GM19455 (cell line): ENCODE measurements around the gene KIAA1614.
"Not testable (repeated sequence)": the region's sequence is repeated elsewhere in the genome, so short reads cannot be mapped to it uniquely, and the experiment has no call there.

Experiments used
- ATAC-seq: cut with Tn5 transposase; IDR thresholded peaks from one replicate; pipeline ENCODE4 v1.9.1; 2021; ENCODE audit not compliant: unreplicated experiment

The KIAA1614 gene

DNA sequence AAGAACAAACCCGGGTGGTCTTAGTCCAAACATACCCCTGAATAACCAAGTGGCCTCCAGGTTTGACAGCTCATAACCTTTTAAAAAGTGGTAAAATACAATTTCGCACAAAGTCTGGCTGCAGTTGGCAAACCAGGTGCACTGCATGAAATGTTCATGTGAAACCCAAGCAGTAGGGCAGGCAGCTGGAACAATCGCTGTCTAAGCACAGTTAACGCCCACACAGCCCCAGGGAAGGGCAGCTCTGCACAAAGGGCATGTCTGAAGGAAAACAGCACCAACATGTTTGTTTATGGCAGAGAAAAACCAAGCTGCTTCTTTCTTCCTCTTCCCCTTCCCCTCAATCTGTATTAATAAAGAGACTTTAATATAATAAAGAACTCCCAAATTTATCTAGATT is 49.5 kb downstream of the KIAA1614 start:
- no peak for ATAC-seq

DNA sequence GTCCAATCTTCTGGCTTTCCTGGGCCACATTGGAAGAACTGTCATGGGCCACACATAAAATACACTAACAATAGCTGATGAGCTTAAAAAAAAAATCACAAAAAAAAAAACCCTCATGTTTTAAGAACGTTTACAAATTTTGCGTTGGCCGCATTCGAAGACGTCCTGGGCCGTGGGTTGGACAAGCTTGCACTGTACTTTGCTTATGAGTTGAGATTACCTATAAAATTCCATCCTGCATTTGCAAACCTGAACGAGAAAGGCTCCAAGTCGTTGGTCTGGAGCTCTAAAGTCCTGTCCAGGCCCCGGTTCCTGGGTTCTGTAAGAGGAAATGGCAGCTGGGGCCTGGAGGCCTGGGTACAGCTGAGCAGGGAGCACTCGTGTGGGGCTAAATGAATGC is 51.4 kb downstream of the KIAA1614 start:
- ATAC-seq: no peak

DNA sequence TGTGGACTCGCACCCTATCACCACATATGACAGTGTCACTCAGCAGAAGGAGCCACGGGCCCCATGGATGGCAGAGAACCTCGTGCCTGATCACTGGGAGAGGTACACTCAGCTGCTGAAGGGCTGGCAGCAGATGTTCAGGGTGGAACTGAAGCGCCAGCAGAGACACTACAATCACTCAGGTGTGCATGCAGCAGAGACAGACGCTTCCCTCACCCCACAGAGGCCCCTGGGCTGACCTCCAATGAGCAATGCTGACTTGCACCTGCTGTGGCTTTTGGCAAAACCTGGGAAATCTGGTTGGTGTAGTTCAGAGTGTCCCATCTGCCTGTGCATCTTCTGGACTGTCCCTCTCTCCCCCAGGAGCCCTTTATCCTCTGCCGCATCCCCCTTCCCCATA is 51.9 kb downstream of the KIAA1614 start:
- ATAC-seq: no peak

DNA sequence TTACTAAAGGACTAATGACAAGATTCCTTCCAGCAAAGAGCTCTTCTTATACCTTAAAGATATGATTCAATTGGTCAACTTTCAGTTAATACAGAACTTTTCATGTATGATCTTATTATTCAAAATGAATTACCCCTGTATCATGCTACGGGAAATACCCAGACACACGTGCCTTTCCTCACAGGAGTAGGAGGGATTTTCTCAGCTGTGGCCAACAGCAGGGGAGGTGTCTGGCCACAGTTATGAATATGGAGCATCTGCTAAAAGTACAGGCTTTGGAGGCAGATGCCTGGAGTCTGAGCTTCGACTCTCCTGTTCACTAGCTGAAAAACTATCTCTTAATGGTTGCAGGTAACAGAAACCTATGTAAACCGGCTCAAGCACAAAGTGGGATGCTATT is 53.6 kb downstream of the KIAA1614 start:
- ATAC-seq: no peak

DNA sequence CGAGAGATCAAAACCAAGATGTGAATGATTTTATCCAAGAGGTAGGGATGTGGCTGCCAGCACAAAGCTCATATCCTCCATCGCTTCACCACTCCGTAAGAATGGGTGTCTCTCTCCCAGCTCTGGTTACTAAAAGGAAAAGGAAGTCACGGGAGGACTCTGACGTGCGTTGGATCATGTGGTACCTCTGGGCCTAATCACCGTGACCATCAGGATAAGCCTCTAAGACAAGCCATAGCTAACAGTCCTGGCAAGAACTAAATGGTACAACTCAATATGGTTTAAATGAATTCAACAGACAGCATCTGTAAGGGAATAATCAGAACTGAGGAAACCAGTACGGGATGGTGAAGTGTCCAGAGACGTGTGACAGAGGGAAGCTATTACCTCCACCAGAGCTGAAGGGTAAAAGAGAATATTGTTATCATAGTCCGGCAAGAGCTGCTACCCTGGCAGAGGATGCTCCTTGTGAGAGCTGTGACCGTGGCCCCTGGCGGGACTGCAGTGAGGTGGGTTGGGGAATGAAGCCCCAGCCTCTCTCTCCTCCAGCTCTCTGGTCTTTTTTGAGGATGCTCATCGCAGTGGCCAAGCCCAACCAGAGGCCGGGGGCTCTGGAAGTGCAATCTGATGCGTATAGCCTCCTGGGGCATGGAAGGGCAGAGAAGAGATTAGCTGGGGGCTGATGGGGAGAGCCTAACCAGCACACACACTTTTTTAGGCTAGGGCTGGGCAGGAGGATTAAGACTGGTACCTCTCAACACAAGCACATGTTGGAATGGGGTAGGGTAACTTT is 54.2 kb downstream of the KIAA1614 start:
- ATAC-seq: no peak

DNA sequence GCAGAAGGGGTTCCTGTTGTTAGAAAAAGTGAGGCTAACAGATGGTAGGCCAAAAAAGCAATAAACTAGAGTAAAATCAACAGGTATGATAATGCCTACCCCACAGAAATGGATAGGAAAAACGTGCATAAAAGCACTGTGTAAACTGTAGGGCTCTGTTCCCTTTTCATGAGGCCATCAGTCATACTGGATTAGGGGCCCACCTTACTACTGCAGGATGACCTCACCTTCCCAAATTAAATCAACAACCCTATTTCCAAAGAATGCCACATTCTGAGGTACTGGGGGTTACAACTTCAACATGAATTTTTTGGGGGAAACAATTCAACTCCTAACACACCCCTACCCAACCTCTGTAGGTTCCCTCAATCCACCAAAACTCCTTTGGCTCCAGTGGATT is 54.9 kb downstream of the KIAA1614 start:
- ATAC-seq: no peak

DNA sequence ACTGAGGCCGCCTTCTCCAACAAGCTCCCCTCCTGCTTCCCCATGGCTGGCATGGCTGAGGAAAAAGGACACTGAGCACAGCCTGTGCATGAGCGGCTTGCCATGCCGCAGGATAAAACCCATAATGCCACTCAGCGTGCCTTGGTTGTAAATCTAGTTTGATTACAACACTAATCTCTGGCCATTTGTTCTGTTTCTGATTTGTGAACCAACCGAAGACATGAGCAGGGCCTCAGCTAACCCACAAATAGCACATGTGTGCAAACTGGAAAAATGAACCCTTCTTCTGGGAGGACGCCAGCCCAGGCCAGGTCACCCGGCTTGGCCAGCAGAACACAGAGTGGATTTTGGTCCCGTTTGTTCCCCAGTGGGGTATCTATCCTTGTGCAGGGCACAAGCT is 56.1 kb downstream of the KIAA1614 start:
- not testable (repeated sequence) for ATAC-seq

DNA sequence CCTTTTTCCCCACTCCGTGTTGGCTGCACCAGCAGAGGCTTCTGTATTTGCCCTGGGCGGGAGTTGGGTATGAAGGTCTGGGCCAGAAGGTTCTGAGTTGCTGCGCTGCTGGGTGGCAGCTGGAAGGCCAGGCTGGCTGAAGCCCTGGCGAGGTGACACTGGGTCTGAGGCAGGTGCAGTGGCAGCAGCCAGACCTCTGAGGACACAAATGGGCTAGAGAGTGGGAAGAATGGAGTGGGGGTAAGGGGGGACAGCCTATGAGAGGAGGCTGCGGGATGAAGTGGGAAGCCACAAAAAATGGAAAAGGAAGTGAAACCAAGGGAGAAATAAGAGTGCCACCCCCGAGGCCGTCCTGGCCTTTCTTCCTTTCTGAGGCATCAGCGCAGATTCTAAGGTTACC is 56.7 kb downstream of the KIAA1614 start:
- no peak for ATAC-seq

DNA sequence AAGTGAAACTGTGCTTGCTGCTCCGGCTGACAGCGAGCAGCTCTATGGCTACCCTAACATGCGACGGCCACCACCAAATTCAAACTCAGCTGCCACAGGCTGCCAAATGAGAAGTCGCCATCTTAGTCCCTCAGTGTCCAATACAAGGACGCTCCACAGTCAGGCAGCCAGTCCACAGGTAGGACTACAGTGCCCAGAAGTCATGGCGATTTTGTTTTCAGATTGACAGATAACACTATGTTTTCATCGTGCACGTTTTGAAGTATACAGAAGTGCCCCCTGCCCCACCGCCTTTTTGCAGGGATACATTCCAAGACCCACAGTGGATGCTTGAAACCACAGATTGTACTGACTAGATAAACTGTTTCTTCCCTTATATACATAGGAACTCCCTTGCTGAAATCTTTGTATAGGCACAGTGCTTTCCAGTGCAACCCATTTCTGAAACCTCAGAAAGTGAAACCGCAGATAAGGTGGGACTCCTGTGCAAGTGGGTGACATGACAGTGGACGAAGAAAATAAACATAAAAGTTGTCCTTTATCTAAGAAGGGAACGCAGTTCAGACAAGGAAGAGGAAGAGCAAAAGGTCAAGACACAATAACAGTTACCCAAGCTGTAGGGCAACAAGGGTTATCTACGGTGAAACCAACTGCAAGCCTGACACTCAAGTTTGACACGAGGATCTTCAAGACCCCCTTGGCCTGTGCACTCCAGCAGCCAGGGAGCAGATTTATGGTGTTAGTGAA is 57.8 kb downstream of the KIAA1614 start:
- ATAC-seq: no peak

DNA sequence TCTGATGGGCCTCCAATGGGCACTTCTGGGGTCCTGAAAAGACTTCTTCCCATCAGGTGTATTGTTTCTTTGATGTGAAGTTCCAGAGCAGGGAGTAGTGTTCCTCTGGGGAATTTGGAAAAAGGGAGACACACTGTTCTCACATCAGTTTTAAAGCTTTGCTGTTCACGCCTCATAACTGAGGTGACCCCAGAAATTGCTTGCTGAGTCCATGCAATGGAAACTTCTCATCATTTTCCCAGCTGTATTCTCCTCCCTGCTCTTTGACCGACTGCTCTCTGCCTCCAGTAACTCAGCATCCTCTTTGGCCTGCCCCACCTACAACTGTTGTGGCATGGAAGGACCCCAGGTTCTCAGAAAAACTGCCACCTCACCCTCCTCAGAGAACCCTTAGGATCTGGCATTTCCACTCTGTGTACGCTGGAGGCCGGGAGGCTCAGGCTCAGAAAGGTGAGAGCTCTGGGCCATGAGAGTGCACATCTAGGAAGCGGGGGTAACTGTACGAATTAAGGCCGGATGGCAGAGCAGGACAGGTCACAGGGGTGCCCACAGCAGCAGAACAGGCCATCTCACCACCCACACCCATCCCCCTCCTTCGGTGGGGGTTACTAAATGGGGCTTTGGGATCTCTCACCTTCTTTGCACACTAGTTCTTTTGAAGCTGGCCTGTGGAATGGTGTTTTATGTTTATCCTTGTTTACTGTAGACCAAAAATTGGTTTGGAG is 58.7 kb downstream of the KIAA1614 start:
- no peak for ATAC-seq

DNA sequence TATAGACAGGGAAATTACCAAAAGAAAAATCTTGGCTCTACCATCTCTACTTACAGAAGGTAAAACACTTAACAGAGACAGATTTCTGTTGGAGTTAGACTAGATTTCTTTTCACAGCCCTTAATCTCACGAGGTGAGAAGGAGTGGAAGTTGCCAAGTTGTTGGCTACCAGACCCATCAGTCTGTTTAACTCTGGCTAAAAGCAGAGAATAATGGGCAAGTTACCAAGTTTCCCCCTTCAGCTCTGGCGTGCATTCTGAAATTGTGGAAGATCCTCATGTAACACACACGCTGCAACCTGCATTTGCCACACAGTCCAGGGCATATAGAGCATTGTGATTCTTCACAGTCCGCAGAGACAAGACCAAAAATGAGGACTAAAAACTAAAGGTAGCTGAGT is 60.7 kb downstream of the KIAA1614 start:
- no peak for ATAC-seq

DNA sequence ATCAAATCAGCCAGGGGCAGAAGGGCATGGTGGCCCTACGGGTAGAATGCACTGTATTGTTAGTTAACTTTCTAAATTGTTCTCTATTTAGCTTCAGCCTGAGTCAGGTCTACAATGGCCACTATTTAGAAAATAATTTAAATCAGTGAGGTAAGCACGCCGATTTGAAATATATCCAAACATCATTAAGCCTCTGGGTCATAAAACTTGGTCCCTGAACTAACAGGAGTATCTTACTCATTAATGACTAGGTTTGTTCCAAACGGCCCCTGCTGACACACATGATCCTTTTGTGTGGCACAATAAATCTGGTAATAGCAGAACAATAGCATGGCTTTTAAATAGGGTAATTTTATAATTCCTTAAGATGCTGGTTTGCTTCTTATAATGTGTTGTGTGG is 61.5 kb downstream of the KIAA1614 start:
- no peak for ATAC-seq

DNA sequence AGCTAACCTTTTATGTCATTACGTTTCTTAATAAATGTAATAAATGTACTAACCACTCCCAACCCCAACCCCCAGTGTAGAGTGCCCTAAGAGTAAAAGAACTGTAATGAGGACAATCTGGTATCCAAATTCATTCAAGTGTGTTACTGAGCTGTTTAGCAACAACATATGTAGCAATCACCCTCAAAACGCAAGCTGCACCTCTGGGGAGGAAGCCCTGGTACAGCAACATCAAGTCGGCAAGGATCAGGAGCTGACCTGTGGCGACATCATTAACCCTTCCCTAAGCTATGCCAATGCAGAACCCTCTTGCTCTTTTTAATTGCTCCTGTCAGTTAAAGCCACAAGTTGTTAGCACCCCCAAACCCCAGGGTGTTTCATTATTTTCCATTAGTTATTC is 62.9 kb downstream of the KIAA1614 start:
- no peak for ATAC-seq

DNA sequence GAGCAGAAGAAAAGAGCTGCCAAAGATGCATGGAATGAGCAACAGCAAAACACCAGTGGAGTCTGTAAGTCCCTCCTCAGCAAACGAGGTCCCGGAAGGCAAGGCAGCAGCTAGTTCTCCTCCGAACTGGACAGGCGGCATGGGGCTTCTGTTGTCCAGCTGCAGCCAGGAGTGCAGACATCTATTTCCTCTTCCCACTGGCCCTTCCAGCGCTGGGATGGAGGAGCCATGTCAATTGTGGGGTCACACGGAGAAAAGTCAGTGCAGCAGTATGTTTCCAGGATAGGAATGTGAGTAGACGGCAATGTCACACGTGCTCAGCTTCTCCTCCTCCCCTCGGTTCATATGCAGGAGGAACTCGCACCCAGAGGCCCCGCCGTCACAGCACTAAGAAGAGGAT is 63.5 kb downstream of the KIAA1614 start:
- ATAC-seq: no peak

DNA sequence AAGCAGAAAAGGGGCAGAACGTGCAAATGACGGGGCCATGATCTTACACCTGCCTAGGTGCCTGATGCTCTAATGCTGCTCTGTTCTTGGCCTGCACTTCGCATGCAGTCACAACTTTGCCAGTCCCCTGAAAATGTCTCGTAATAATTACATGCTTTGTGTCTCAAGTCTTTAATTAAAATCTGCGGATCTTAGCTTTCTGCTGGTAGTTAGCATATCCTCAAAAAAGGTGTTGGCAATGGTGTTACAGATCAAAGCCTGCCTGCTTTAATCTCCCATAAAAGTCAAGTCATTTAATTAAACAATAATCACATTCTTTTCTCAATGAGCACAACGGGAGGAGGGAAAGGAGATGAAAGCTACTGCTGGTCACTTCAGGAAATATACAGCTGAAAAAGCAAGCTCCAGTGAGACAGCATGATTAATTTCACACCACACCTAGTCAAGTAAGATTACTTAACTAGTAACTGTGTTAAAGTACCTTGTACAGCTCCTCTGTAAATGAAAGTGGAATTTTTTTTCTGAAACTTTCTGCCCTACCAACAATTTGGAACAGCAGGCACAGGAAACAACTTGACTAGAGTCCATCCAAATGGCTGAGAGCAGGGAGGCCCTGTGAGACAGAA is 64.1 kb downstream of the KIAA1614 start:
- no peak for ATAC-seq

DNA sequence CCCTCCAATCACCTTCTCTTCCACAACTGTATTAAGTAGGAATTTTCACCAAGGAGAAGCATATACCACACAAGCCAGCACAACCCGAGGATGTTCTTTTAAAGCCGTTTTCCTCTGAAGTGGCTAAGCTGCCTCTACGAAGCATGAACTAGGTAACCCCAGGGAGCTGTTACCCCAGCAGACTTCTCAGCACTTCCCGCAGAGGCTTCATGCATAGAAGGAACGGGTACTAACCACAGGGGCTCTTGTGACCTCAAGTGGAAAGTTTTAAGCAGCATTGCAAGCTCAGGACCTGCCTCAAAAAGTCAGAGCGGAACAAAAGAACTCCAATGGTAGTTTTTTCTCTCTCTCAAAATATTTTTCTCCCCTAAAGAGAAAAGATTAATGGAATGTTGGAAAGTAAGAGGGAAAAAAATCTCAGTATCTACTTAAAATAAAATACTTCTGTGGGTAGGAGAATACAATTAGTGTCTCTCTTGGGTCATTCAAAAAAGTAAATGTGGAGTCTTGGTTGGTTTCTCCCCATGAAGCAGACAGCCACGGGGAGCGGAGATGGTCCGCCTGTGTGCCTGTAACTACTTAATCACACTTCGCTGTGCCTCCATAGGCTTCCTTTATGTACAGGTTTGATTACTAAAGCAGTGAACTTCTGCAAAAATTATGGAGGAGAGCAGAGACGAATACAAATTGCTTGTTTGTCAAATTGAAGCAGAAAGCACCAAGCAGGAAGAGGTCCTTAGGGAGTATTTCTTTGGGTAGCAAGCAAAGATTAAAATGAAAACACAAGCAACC is 69.1 kb downstream of the KIAA1614 start:
- ATAC-seq: no peak

DNA sequence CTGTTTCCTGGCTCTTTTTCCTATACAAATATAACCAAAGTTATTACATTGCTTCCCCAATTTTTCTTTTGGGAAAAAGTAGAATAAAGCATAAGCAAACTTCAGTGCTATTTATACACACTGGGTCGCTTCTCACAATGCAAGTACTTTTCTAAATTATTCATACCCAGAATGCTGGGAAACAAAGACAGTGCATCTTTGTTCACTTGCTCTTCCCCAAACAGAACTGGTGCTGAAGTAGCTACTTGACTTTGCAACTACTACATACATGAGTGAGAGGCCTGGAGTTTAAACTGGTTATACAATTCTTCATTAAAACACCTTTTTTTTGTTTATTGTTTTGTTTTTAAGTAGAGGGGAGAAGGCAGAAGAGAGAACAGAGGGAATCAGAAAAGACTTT is 69.7 kb downstream of the KIAA1614 start:
- ATAC-seq: no peak

DNA sequence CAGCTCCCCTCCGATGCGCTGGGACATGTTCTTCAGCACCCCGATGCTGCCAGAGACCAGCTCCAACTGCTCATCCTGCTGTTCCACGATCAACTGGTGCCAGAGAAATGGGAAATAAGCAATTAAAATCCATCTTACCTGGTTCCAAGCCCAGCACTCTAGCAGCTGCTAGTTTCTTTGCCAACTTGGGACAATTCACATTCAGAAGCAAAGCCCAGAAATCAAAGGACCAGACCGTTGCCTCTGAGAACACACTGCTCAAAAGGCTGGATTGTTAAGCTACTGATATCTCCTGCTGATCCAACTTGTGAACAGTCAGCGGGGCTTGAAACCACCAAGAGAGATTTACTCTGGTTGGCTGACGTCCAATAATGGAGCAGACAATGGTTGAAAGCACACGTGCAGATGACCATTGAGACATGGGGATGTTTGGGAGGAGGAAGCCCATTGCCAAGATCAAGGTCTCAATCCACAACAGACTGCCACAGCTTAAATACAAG is 75.6 kb downstream of the KIAA1614 start:
- ATAC-seq: no peak

DNA sequence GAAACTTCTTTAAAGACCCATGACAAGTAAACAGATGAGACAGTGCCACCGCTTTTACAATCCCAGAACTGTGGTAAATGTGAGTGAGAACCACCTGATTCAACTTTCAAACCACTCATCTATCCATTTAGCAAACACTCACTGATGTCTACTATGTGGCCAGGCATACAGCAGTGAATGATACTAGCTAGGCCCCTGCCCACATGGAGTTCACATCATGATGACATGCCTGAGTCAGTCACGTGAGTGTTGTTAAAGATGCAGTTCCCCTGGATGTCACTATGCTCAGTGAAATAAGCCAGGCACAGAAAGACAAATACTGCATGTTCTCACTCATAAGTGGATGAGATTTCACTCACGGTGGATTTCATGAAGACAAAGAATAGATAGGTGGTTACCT is 81.6 kb downstream of the KIAA1614 start:
- no peak for ATAC-seq

DNA sequence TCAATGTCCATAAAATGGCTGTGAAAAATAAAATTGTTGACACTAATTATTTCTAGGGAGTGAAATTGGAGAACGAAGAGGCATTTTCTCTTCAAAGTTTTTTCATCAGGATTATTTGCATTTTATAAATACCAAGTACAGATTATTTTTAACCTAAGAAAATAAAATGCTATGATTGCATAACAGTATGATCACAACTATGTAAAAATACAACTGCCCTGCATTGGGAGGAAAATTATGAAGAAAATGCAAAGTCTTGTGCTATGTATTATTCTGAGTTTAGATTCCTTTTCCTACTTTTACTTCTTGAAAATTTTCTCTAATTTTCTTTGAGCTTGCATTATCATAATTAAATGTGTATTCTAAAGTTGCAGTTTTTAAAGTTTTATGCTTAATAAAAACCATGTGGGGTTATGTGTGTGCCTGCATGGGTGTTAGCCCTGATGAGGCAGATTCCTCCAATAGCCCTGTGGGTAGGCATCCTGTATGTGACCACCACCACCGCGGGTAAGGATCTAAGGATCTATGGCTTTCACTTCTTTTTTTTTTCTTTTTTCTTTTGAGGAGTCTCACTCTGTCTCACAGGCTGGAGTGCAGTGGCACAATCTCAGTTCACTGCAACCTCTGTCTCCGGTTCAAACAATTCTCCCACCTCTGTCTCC is 85.3 kb downstream of the KIAA1614 start:
- no peak for ATAC-seq
